ENCODE results near the gene APP. TPM values are rescaled to one million over a fixed set of nuclear protein-coding genes. Genes with fewer than 3 reads are reported as not detected.

Gene APP
- total RNA-seq, 1 donor from 2014 or later, result 674 TPM

DNA sequence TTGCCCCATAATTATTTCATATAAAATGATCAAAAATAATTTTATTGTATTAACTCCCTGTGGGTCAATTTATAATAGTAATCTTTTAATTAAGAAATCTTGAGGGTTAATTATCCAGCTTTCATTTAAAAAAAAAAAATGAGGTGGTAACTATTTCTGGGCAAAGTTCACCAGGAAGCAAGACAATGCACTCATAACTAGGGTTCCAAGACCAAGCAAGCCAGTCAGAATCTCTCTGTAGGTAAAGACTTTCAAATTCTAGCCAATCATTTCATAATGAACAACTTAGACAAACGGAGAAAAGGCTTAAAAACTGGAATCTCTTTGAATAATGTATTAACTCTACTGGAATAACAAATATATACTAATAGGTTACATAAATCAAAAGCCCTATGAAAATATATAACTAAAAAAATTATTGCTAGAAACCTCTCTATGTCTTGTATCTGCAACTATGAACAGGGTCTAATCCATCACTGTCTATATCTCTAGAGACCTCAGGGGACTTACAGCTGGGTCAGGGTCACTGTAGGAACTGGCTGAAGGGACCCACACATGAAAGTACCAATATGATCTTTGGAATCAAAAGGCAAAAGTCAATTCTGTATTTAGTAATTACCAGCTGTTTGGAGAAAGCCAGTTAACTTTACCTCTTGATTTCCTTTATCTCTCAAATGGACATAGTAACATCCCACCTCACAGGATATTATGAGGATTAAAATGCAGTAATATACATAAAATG lies 43.3 kb downstream of the APP start:
- DNase-seq (ENCODE audit: low spot score), result no peak

GRCh38 chr21:26126168-26126553 lies 44.4 kb downstream of the APP start:
- no peak for DNase-seq (ENCODE audit: low spot score)

DNA sequence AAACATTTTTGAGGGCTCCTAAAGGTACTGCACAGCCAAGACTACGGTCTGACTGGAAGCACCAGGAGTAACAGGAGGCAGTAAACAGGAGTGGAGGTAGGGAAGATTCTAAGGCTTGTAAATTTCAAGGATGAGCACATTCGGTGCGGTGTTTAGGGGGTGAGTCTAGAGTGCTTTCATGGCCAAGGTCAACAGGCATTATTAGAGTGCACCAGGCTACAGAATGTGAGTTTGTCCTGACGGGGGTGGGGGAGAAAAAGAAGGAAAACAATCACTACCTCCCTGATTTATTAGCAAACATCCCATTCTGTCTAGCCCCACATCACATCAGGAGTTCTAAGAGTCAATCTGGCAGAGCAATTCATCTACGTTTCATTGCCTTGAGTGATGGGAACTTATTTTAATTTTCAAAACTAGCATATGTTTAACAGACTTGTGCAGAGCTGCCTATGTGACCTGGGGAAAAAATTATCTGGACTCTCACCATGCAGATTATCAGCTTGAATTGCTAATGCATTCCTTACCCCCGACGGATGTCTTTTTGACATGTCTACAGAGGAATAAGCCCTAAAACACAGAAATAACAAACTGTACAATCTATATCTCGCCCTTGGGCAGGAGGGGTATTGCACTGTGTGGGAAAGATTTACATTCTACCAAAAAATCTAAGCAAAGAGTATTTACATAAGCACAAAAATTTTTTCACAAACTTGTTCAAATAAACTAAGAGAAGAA lies 45.0 kb downstream of the APP start:
- DNase-seq (ENCODE audit: low spot score), result no peak

- DNase-seq (ENCODE audit: low spot score), result no peak
Measured at GRCh38 chr21:26124896-26125295, 45.7 kb downstream of the APP start.

GRCh38 chr21:26124421-26124833 lies 46.1 kb downstream of the APP start:
- peak; percentile 68 for DNase-seq (ENCODE audit: low spot score)

- DNase-seq (ENCODE audit: low spot score), result no peak
Measured at GRCh38 chr21:26123012-26123411, 47.6 kb downstream of the APP start.

DNA sequence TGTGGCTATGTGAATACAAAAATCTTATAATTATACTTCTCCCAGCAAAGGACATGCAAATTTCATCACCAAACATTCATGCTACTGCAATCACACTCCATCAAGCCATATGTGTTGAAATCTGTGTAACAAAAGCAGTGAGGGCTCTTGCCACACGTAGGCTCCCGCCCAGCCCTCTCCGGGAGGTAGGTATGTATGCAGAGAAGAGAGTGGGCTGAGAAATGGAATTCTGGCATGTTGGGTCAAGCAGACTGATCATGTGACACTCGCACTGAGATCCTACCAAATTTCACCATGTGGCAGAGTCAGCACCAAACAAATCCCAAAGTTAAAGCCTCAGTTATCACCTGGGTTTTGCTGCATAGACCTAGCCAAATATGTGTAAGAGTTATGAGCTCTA lies 49.7 kb downstream of the APP start:
- DNase-seq (ENCODE audit: low spot score), result no peak

GRCh38 chr21:26119906-26120305 lies 50.7 kb downstream of the APP start:
- DNase-seq (ENCODE audit: low spot score), result no peak

GRCh38 chr21:26118938-26119540 lies 51.5 kb downstream of the APP start:
- DNase-seq (ENCODE audit: low spot score), result no peak

DNA sequence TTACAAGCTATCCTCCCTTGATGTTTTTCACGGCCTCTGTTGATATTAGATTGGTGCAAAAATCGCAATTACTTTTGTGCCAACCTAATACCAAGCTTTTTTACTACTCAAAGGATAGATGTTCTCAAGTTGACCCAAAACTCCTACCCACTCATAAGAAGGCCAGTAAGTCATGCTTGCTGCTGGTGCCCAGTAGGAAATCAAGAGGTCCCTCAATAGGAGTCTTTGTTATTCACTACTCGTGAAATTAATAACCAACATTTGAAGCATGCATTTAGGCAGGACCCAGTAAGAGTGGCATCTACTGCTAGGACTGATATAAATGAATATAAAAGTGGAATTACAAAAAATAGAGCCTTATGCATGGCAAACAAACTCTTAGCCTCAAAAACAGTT lies 52.6 kb downstream of the APP start:
- DNase-seq (ENCODE audit: low spot score), result no peak

DNA sequence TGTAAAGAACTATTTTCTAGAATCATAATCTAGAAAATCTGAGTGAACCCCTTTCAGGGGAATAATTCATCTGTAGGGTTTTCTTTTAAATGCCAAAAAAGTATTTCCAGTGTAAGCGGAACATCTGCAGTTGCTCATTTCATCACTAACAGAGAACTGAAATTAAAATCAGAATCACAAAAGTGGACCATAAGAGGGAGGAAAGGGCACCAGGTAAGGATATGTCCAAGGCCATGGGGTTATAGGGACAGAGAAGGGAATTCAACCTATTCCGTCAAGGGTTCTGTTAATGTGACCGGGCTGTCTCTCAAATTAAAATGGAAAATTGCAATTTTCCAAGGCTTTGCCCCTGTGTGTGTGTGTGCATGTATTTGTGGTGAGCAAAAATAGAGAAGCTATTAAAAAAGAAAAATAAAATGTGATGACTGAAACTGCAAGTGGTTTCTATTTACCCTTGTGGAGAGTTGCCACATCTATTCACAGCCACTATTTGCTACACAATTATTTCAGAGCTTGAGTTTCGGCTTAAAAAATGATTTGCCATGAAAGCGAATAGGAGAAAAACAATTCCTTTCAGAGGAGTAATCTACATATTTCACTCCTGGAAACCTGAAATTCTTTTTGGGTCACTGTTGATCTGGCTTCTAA lies 53.1 kb downstream of the APP start:
- no peak for DNase-seq (ENCODE audit: low spot score)

GRCh38 chr21:26116456-26117011 lies 54.0 kb downstream of the APP start:
- DNase-seq (ENCODE audit: low spot score), result peak; percentile 72

- no peak for DNase-seq (ENCODE audit: low spot score)
Measured at GRCh38 chr21:26115899-26116298, 54.7 kb downstream of the APP start.

DNA sequence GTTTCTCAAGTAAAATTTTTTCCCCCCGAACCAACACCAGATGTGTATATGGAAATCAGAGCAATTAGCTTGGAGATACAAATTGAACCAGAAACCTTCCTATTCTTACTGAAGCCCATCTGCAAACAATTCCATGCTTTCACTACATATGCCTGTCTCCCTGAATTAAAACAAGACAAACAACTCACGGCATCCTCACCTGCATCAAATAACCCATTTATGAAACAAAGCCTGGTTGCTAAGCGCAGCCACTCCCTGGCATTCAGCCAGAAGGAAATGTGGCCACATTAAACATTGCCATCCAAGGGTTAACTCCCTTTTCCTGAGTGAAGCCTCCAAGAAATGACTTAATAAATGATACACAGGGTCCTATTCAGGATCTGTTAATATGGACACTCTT lies 55.3 kb downstream of the APP start:
- DNase-seq (ENCODE audit: low spot score), result no peak

- no peak for DNase-seq (ENCODE audit: low spot score)
Measured at GRCh38 chr21:26112975-26113374, 57.6 kb downstream of the APP start.

- no peak for DNase-seq (ENCODE audit: low spot score)
Measured at GRCh38 chr21:26112127-26112742, 58.3 kb downstream of the APP start.

- no peak for DNase-seq (ENCODE audit: low spot score)
Measured at GRCh38 chr21:26110715-26111114, 59.9 kb downstream of the APP start.

DNA sequence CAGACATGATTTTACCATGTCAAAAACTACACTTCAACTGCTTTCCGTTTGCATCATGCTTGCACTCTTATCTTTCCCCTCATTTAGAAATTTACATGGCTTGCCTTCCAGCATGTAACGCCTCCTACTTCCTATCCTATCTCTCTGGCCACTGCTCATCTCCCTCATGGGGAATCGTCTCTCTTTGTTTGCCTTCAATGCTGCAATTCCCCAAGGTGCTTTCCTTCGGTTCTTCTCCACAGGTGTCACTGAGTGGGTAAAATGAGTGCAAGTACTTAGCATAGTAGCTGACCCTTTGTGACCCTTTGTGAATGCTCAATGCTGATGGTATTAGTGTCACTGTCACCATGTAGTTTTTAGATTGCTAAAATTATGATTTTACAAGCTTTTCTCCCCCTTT lies 63.1 kb downstream of the APP start:
- no peak for DNase-seq (ENCODE audit: low spot score)

GRCh38 chr21:26106562-26106961 lies 64.0 kb downstream of the APP start:
- no peak for DNase-seq (ENCODE audit: low spot score)

GRCh38 chr21:26105819-26106218 lies 64.8 kb downstream of the APP start:
- DNase-seq (ENCODE audit: low spot score), result no peak

DNA sequence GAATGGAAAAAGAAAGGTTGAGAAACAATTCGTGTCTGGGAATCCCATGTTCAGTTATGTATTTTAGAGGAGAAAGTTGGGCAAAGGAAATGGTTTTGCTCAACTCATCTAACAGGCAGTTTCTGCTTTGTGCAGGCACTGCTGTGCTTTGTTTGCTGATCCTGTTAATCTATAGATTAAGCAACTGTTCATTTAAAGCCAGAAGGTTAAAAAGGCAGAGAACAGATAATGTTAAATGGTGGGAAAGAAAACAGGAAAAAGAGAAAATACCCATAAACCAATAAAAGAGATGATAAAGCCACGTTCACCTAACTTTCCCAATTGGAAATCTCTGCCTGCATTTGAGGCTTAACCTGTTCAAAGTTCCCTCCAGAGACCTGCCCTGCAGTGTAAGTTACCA lies 70.0 kb downstream of the APP start:
- DNase-seq (ENCODE audit: low spot score), result no peak
